ENCODE results near the gene STXBP3.
"Not testable (repeated sequence)": the region's sequence is repeated elsewhere in the genome, so short reads cannot be mapped to it uniquely, and the experiment has no call there.

STXBP3 gene

GRCh38 chr1:108729481-108729880 lies 17.0 kb upstream of the STXBP3 start:
- no peak for DNase-seq

GRCh38 chr1:108732398-108732797 lies 14.1 kb upstream of the STXBP3 start:
- no peak for DNase-seq

GRCh38 chr1:108734171-108734865 lies 12.2 kb upstream of the STXBP3 start:
- DNase-seq: no peak

- no peak for DNase-seq
Measured at GRCh38 chr1:108742253-108742652, 4.2 kb upstream of the STXBP3 start.

GRCh38 chr1:108745980-108746381 lies 493 bp upstream of the STXBP3 start:
- no peak for DNase-seq

- DNase-seq: peak; percentile 43
Measured at GRCh38 chr1:108747171-108747850, 837 bp downstream of the STXBP3 start.

GRCh38 chr1:108747898-108748297 lies 1.4 kb downstream of the STXBP3 start:
- no peak for DNase-seq

- DNase-seq: no peak
Measured at GRCh38 chr1:108749081-108749480, 2.6 kb downstream of the STXBP3 start.

GRCh38 chr1:108750476-108751181 lies 4.2 kb downstream of the STXBP3 start:
- DNase-seq: no peak

GRCh38 chr1:108753363-108753762 lies 6.9 kb downstream of the STXBP3 start:
- DNase-seq: no peak

GRCh38 chr1:108758796-108759195 lies 12.3 kb downstream of the STXBP3 start:
- no peak for DNase-seq

GRCh38 chr1:108767115-108767514 lies 20.6 kb downstream of the STXBP3 start:
- DNase-seq: no peak

GRCh38 chr1:108767708-108768107 lies 21.2 kb downstream of the STXBP3 start:
- no peak for DNase-seq

- no peak for DNase-seq
Measured at GRCh38 chr1:108777839-108778238, 31.4 kb downstream of the STXBP3 start.

GRCh38 chr1:108779455-108779854 lies 33.0 kb downstream of the STXBP3 start:
- DNase-seq: no peak

- no peak for DNase-seq
Measured at GRCh38 chr1:108780937-108781574, 34.6 kb downstream of the STXBP3 start.

- DNase-seq: not testable (repeated sequence)
Measured at GRCh38 chr1:108781575-108781944, 35.1 kb downstream of the STXBP3 start.

GRCh38 chr1:108785264-108785663 lies 38.8 kb downstream of the STXBP3 start:
- DNase-seq: no peak

- DNase-seq: no peak
Measured at GRCh38 chr1:108785880-108786279, 39.4 kb downstream of the STXBP3 start.

- no peak for DNase-seq
Measured at GRCh38 chr1:108791790-108792189, 45.3 kb downstream of the STXBP3 start.

GRCh38 chr1:108792420-108792819 lies 45.9 kb downstream of the STXBP3 start:
- DNase-seq: no peak

GRCh38 chr1:108799001-108799400 lies 52.5 kb downstream of the STXBP3 start:
- DNase-seq: no peak

GRCh38 chr1:108801101-108801500 lies 54.6 kb downstream of the STXBP3 start:
- no peak for DNase-seq

GRCh38 chr1:108803548-108803947 lies 57.1 kb downstream of the STXBP3 start:
- DNase-seq: no peak
